HFFc6 (cell line): Measurements from ENCODE around the gene FRAT2. TPM values are rescaled to one million over a fixed set of nuclear protein-coding genes. Genes with fewer than 3 reads are reported as not detected.
A peak's percentile ranks its signal among the peaks of the same experiment; 100 is the strongest.

Experiments
- DNase-seq: peaks from one replicate; pipeline ENCODE4 v3.0.0-alpha.2; 2018
- H3K27ac Mint-ChIP-seq: 2 replicates; pipeline ENCODE4 v1.8.0; 2020; ENCODE audit warnings: mild to moderate bottlenecking, mixed read lengths
- H3K27me3 Mint-ChIP-seq: 2 replicates; pipeline ENCODE4 v1.8.0; 2021; ENCODE audit warnings: mild to moderate bottlenecking, moderate library complexity, mixed read lengths; ENCODE audit not compliant: insufficient read depth
- H3K36me3 Mint-ChIP-seq: 2 replicates; pipeline ENCODE4 v1.8.0; 2021; ENCODE audit warnings: low read depth, mixed read lengths
- H3K4me1 Mint-ChIP-seq: 2 replicates; pipeline ENCODE4 v1.8.0; 2020; ENCODE audit warnings: low read depth, mixed read lengths
- H3K4me3 Mint-ChIP-seq: 2 replicates; pipeline ENCODE4 v1.8.0; 2020; ENCODE audit warnings: mild to moderate bottlenecking, moderate library complexity, mixed read lengths
- H3K9me3 Mint-ChIP-seq: 2 replicates; pipeline ENCODE4 v1.8.0; 2020; ENCODE audit warnings: mild to moderate bottlenecking, mixed read lengths
- total RNA-seq, 6 experiments: library from RNA; stranded (reverse); fragmentation: NEBNext Ultra II Directional; extraction: Animal tissue kit (Norgen Biotek cat#: 25700); gene quantifications; 2 replicates in 1 of 6; 3 replicates in 5 of 6; pipeline ENCODE4 v1.2.3, GENCODE V29; 2021
- TF ChIP-seq, protein P1 (sequence below): fragments of 200-600 bp; sonication (generic); IDR thresholded peaks from 2 replicates; pipeline ENCODE4 v1.5.0; 2021; ENCODE audit warnings: antibody characterized with exemption, mild to moderate bottlenecking

The FRAT2 gene
- total RNA-seq, 6 experiments from 2014 or later, result 2.2 to 2.9 (median 2.6) TPM

- DNase-seq, result no peak
- Mint-ChIP-seq H3K27me3 (peaks cover 16% of the 10 kb centered on the region), H3K36me3 (no peaks in the 10 kb centered on the region), H3K9me3 (no peaks in the 10 kb centered on the region), H3K27ac (no peak overlapping the region), H3K4me3 (no peak overlapping the region), H3K4me1 (peaks cover 9% of the 10 kb centered on the region; the same call in 1 of the 2 replicates)
- TF ChIP-seq, protein P1, sequence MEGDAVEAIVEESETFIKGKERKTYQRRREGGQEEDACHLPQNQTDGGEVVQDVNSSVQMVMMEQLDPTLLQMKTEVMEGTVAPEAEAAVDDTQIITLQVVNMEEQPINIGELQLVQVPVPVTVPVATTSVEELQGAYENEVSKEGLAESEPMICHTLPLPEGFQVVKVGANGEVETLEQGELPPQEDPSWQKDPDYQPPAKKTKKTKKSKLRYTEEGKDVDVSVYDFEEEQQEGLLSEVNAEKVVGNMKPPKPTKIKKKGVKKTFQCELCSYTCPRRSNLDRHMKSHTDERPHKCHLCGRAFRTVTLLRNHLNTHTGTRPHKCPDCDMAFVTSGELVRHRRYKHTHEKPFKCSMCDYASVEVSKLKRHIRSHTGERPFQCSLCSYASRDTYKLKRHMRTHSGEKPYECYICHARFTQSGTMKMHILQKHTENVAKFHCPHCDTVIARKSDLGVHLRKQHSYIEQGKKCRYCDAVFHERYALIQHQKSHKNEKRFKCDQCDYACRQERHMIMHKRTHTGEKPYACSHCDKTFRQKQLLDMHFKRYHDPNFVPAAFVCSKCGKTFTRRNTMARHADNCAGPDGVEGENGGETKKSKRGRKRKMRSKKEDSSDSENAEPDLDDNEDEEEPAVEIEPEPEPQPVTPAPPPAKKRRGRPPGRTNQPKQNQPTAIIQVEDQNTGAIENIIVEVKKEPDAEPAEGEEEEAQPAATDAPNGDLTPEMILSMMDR, result no peak
Measured at GRCh38 chr10:97341416-97341815, 6.9 kb upstream of the FRAT2 start.

GRCh38 chr10:97338041-97338440 lies 3.5 kb upstream of the FRAT2 start:
- peaks cover 19% of the 10 kb centered on the region for H3K4me1 Mint-ChIP-seq
- TF ChIP-seq, protein P1, result no peak
- peaks cover 21% of the 10 kb centered on the region for H3K27me3 Mint-ChIP-seq
- no peaks in the 10 kb centered on the region for H3K36me3 Mint-ChIP-seq
- no peak overlapping the region for H3K27ac Mint-ChIP-seq
- no peak overlapping the region; the same call in 1 of the 2 replicates for H3K4me3 Mint-ChIP-seq
- no peaks in the 10 kb centered on the region for H3K9me3 Mint-ChIP-seq
- DNase-seq, result no peak

DNA sequence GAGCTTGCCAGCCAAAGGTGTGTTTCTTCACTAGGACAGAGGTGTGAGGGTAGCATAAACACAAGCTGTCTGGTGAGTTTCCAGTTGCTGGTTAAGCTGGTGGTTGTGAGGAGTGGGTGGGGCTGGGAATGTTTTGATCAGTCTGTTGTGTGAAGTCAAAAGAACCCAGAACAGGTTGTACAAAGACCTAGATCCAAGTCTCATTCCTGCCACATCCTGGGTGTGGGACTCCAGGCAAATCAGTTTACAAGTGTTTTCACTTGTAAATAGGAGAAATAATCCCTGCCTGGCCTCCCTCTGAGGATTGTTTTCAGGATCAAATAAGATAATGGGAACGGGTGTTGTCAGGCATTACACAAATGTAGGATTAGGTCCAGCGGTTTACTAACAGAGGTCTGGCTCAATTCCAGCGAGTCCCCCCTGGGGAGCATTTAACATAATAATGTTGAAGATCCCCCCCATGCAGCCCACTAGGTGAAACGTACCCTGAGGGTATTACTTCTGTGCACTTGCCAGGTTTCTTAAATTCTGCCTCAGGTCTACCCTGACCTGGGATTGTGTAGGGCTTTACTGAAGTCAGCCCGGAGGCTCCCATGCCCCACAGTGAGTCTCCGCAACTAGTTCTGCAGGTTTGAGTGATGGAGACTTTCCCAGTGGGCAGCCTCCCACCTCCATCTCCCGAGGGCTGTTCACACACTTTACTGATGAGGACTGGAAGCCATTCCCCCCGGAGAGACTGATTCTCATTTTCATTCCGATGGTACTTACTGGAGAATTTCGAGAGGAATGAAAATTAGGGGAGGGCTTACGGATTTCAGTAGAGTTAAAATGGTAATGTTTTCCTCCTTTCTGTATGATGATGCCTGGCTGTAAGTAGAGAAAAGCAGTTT lies 2.7 kb upstream of the FRAT2 start:
- peaks cover 18% of the 10 kb centered on the region for H3K27me3 Mint-ChIP-seq
- H3K4me3 Mint-ChIP-seq, result peak overlapping the region; percentile 46; the same call in 1 of the 2 replicates
- H3K36me3 Mint-ChIP-seq, result no peaks in the 10 kb centered on the region
- H3K4me1 Mint-ChIP-seq, result peaks cover 28% of the 10 kb centered on the region
- DNase-seq, result no peak
- TF ChIP-seq, protein P1, result no peak
- H3K27ac Mint-ChIP-seq, result no peak overlapping the region
- H3K9me3 Mint-ChIP-seq, result no peaks in the 10 kb centered on the region

GRCh38 chr10:97336446-97336845 lies 1.9 kb upstream of the FRAT2 start:
- H3K27ac Mint-ChIP-seq, result no peak overlapping the region
- no peak for DNase-seq

DNA sequence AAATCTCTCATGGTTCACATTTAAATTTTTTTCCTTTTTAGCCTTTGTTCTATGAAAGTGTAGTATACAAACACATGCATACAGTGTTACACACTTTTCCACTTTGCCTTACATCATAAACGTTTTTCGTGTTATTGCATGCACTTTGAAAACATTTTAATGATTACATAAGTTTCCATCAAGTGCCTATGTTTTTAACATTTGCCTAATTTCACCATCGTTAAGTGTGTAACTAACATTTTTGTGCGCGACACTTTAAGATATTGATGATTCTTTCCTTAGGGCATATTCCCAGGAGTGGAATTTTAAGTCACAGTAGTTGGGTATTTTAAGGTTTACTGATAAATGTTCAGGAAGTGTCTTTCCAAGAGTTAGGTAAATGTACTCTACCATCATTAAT lies 1.5 kb upstream of the FRAT2 start:
- H3K27ac Mint-ChIP-seq, result no peak overlapping the region
- peaks cover 40% of the 10 kb centered on the region for H3K4me1 Mint-ChIP-seq
- H3K9me3 Mint-ChIP-seq, result no peaks in the 10 kb centered on the region
- H3K27me3 Mint-ChIP-seq, result peaks cover 18% of the 10 kb centered on the region
- no peaks in the 10 kb centered on the region for H3K36me3 Mint-ChIP-seq
- TF ChIP-seq, protein P1, result no peak
- no peak for DNase-seq
- H3K4me3 Mint-ChIP-seq, result 0 out of 2 replicates have a peak overlapping the region, but pooled peaks have one; percentile 24

More at GRCh38 chr10:97336446-97336845, 1.9 kb upstream of the FRAT2 start:
- Mint-ChIP-seq H3K27me3 (peaks cover 18% of the 10 kb centered on the region), H3K4me1 (peaks cover 35% of the 10 kb centered on the region), H3K4me3 (no peak overlapping the region), H3K36me3 (no peaks in the 10 kb centered on the region), H3K9me3 (no peaks in the 10 kb centered on the region)
- TF ChIP-seq, protein P1, result no peak
